Suprapubic skin (tissue), 4 donors: Measurements from ENCODE around the gene CNR2.

ENCODE experiments used
- CTCF ChIP-seq, 2 donors: fragments of 200-600 bp in 1 of 2; fragments of 450-650 bp in 1 of 2; sonication (generic) in 1 of 2; IDR thresholded peaks; one replicate each; pipeline ENCODE4 v1.5.1; 2016 to 2019; ENCODE audit warnings: antibody characterized with exemption in 2 of 2, mild to moderate bottlenecking in 1 of 2, moderate library complexity in 1 of 2
- EP300 ChIP-seq: sonication (generic); formaldehyde crosslinking; IDR thresholded peaks from one replicate; pipeline ENCODE4 v1.6.1; 2017; ENCODE audit warnings: antibody characterized with exemption
- POLR2AphosphoS5 ChIP-seq, 3 donors: sonication (generic); formaldehyde crosslinking; IDR thresholded peaks; one replicate each; pipeline ENCODE4 v1.6.1; 2017; ENCODE audit warnings: antibody characterized with exemption in 3 of 3

- TF ChIP-seq CTCF (IDR thresholded peaks at IDR 0.05), result no peak
- TF ChIP-seq EP300, result no peak
- no peak for TF ChIP-seq POLR2AphosphoS5 (IDR thresholded peaks at IDR 0.05)
These were observed 18.3 kb upstream of the CNR2 start for GRCh38 chr1:23931491-23931880.
